ENCODE measurements around the gene AZU1. TPM values are rescaled to one million over a fixed set of nuclear protein-coding genes. Genes with fewer than 3 reads are reported as not detected.
A peak's percentile ranks its signal among the peaks of the same experiment; 100 is the strongest.

AZU1 gene
- total RNA-seq, 4 donors from 2014 or later, result 1.1 TPM; not detected in 3

GRCh38 chr19:868458-869244, 41.0 kb downstream of the AZU1 start:
- TF ChIP-seq CTCF (IDR thresholded peaks at IDR 0.05), result no peak
- no peak for ATAC-seq (ENCODE audit: low FRiP score)
- no peak for DNase-seq (ENCODE audit: low spot score)

GRCh38 chr19:869245-870177, 41.9 kb downstream of the AZU1 start:
- DNase-seq (ENCODE audit: low spot score), result no peak
- no peak for TF ChIP-seq CTCF (IDR thresholded peaks at IDR 0.05)
- ATAC-seq (ENCODE audit: low FRiP score), result peak; percentile 86

- DNase-seq (ENCODE audit: low spot score) (no peak), ATAC-seq (ENCODE audit: low FRiP score) (no peak)
- no peak for TF ChIP-seq CTCF (IDR thresholded peaks at IDR 0.05)
These were observed 42.7 kb downstream of the AZU1 start for GRCh38 chr19:870314-870713.

- TF ChIP-seq CTCF (IDR thresholded peaks at IDR 0.05), result no peak
- ATAC-seq (ENCODE audit: low FRiP score) (no peak), DNase-seq (ENCODE audit: low spot score) (no peak)
These were observed 43.3 kb downstream of the AZU1 start for GRCh38 chr19:870963-871401.

- no peak for TF ChIP-seq CTCF (IDR thresholded peaks at IDR 0.05)
- ATAC-seq (ENCODE audit: low FRiP score) (no peak), DNase-seq (ENCODE audit: low spot score) (no peak)
These were observed 44.0 kb downstream of the AZU1 start for GRCh38 chr19:871446-872265.

GRCh38 chr19:872266-872951, 44.8 kb downstream of the AZU1 start:
- no peak for DNase-seq (ENCODE audit: low spot score)
- TF ChIP-seq CTCF (IDR thresholded peaks at IDR 0.05), result no peak
- ATAC-seq (ENCODE audit: low FRiP score), result no peak

Measured in omental fat pad (tissue), 4 donors.